Activated CD8-positive, alpha-beta memory T cell treated with anti-CD3 and anti-CD28 coated beads, Interleukin-2, amount 10 ng/mL, durations not matched to agents 7 days and 5 days (primary cell): ENCODE results near the gene ZFP36. TPM values are rescaled to one million over a fixed set of nuclear protein-coding genes. Genes with fewer than 3 reads are reported as not detected.

ENCODE experiments used
- ATAC-seq: fragments of 150-1000 bp; cut with Tn5 transposase; one replicate; pipeline ENCODE4 v1.10.0; 2021; ENCODE audit warnings: moderate library complexity
- CTCF ChIA-PET: fragments of 350-600 bp; sonication (Branson Sonifier 250); formaldehyde crosslinking; loops from one replicate; lab custom pipeline; 2021; ENCODE audit warnings: antibody characterized with exemption; lab: Charles Lee
- DNase-seq: peaks from one replicate; pipeline ENCODE4 v3.0.0-alpha.2; 2020
- H3K27ac Mint-ChIP-seq: one replicate; pipeline ENCODE4 v1.8.0; 2021; ENCODE audit warnings: mild to moderate bottlenecking, mixed read lengths
- H3K27me3 Mint-ChIP-seq: one replicate; pipeline ENCODE4 v1.8.0; 2021; ENCODE audit warnings: mixed read lengths
- H3K36me3 Mint-ChIP-seq: one replicate; pipeline ENCODE4 v1.8.0; 2021; ENCODE audit warnings: mild to moderate bottlenecking, mixed read lengths
- H3K4me1 Mint-ChIP-seq: one replicate; pipeline ENCODE4 v1.8.0; 2021; ENCODE audit warnings: mixed read lengths
- H3K4me3 Mint-ChIP-seq: one replicate; pipeline ENCODE4 v1.8.0; 2021; ENCODE audit warnings: mild to moderate bottlenecking, moderate library complexity, mixed read lengths
- H3K9me3 Mint-ChIP-seq: one replicate; pipeline ENCODE4 v1.8.0; 2022; ENCODE audit warnings: low read depth, mixed read lengths
- total RNA-seq, 2 experiments: library from RNA; stranded (reverse); gene quantifications; one replicate each; pipeline ENCODE4 v1.2.3, GENCODE V29; 2021

Gene ZFP36
- total RNA-seq, 2 experiments from 2014 or later: 45.1 to 107 TPM

- peak; percentile 98 for DNase-seq
- peaks cover 28% of the 10 kb centered on the region for H3K36me3 Mint-ChIP-seq
These were observed 5.6 kb downstream of the ZFP36 start, which contains the start of gene PLEKHG2 for GRCh38 chr19:39412100-39412866. Gene PLEKHG2, plus strand, starts transcription at chr19:39412669. Its CDS starts 1,418 bp downstream, at chr19:39414087.

DNA sequence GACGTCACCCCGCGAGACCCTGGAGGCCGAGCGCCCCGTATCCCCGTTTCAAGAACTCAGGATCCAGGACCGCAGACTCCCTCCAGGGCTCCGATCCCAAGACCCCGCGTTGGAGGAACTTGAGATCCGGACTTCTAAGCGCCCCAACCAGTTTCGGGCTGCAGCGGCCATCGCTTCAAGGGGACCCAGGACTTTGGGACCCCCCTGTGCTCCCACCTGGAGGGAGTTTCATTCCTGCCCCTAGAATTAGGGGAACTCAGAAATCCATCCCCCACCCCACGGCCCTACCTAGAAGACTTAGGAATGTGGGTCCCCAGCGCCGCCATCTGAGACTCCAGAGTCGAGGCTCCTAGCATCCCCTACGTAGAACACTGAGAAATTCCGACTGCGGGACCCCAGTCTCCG is 6.2 kb downstream of the ZFP36 start:
- Mint-ChIP-seq H3K36me3 (peaks cover 26% of the 10 kb centered on the region), H3K9me3 (no peaks in the 10 kb centered on the region), H3K4me3 (peak overlapping the region; percentile 84), H3K27me3 (no peaks in the 10 kb centered on the region), H3K27ac (peak overlapping the region; percentile 87), H3K4me1 (peaks cover 41% of the 10 kb centered on the region)
- CTCF ChIA-PET: interaction anchor here (0.5 to 2.3 kb wide), 10 partner anchors 11 to 293 kb away, joined by 4 to 152 read pairs (median 9); partner anchors contain the start of genes EID2B, MED29, PAF1 and RPS16
- DNase-seq: no peak
- ATAC-seq: no peak

More at GRCh38 chr19:39412100-39412866, 5.6 kb downstream of the ZFP36 start, which contains the start of gene PLEKHG2:
- Mint-ChIP-seq H3K27ac (peak within 1 kb of the TSS; percentile 87), H3K4me1 (peaks cover 41% of the 10 kb centered on the region), H3K4me3 (peak within 1 kb of the TSS; percentile 84), H3K27me3 (no peaks in the 10 kb centered on the region), H3K9me3 (no peaks in the 10 kb centered on the region)
- CTCF ChIA-PET: interaction anchor here (0.5 to 2.3 kb wide), 23 partner anchors 9 to 302 kb away, joined by 3 to 152 read pairs (median 5); partner anchors contain the start of genes EID2B, GMFG, MED29 and PAF1
- peak; percentile 66 for ATAC-seq

DNA sequence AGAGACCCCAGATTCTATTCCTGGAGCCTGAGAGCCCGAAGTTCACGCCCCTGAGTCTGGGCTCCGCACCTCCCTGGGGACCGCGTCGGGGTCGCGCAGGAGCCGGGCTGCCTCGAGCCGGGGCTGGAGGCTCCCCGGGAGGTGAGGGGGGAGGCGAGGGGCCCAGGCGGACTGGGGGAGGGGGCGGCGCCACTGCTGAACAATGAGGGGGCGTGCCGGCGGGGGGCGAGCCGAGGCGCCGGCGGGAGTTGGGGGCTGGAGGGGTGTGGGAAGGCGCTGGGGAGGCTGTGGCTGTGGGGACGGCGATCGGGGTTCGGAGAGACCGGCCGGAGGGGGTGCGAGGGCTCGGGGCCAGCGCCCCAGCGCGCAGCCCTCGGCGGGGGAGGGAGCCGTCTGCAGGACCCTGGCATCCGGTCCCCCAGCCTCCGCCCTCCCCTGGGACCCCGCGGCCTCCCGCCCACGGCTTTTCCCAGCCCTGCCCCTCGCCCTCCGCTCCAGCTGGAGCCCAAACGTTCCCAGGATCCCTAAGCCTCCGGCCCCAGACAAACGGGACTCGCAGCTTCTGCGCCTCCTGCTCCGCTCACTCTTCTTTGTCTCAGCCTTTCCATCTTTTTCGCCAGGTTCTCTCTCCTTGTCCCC is 6.7 kb downstream of the ZFP36 start:
- ATAC-seq: no peak
- no peaks in the 10 kb centered on the region for H3K9me3 Mint-ChIP-seq
- H3K27me3 Mint-ChIP-seq: no peaks in the 10 kb centered on the region
- peak overlapping the region; percentile 87 for H3K27ac Mint-ChIP-seq
- H3K36me3 Mint-ChIP-seq: peaks cover 22% of the 10 kb centered on the region
- peak overlapping the region; percentile 84 for H3K4me3 Mint-ChIP-seq
- H3K4me1 Mint-ChIP-seq: peaks cover 41% of the 10 kb centered on the region
- CTCF ChIA-PET: interaction anchor here (1.1 to 1.9 kb wide), 5 partner anchors 13 to 304 kb away, joined by 3 to 9 read pairs (median 5); partner anchors contain the start of gene RPS16
- DNase-seq: no peak

DNA sequence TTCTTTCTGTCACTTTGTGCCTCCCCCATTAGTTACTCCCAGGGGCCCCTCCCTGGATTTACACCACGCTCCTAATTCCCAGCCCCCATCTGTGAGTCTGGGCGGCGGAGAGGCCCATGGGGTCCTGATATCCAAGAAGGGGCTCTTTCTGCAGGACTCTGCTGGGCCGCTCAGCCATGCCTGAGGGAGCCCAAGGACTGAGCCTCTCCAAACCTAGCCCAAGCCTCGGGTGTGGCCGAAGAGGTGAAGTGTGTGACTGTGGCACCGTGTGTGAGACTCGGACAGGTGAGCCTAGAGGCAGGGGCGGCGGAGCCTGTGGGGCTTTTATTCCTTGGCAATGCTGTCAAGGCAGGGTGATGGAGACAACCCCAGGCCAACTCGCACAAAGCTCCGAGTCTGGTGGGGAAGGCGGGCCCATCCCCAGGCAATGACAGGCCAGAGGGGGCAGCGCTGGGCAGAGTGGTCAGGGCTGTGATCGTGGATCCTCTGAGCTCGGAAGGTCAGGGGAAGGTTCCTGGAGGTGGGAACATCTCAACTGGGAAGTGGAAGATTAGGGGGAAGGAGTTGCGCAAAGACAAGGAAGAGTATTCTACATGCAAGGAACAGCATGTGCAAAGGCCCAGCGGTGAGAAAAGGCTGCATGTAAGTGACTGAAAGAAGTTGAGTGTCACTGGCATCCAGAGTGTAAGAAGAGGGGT is 7.4 kb downstream of the ZFP36 start:
- no peaks in the 10 kb centered on the region for H3K27me3 Mint-ChIP-seq
- peak overlapping the region; percentile 84 for H3K4me3 Mint-ChIP-seq
- ATAC-seq (no peak), DNase-seq (no peak)
- peak overlapping the region; percentile 78 for H3K27ac Mint-ChIP-seq
- peaks cover 39% of the 10 kb centered on the region for H3K4me1 Mint-ChIP-seq
- no peaks in the 10 kb centered on the region for H3K9me3 Mint-ChIP-seq
- CTCF ChIA-PET: interaction anchor here (0.9 to 1.9 kb wide), 7 partner anchors 12 to 305 kb away, joined by 3 to 9 read pairs (median 4); partner anchors contain the start of gene RPS16
- H3K36me3 Mint-ChIP-seq: peaks cover 16% of the 10 kb centered on the region

DNA sequence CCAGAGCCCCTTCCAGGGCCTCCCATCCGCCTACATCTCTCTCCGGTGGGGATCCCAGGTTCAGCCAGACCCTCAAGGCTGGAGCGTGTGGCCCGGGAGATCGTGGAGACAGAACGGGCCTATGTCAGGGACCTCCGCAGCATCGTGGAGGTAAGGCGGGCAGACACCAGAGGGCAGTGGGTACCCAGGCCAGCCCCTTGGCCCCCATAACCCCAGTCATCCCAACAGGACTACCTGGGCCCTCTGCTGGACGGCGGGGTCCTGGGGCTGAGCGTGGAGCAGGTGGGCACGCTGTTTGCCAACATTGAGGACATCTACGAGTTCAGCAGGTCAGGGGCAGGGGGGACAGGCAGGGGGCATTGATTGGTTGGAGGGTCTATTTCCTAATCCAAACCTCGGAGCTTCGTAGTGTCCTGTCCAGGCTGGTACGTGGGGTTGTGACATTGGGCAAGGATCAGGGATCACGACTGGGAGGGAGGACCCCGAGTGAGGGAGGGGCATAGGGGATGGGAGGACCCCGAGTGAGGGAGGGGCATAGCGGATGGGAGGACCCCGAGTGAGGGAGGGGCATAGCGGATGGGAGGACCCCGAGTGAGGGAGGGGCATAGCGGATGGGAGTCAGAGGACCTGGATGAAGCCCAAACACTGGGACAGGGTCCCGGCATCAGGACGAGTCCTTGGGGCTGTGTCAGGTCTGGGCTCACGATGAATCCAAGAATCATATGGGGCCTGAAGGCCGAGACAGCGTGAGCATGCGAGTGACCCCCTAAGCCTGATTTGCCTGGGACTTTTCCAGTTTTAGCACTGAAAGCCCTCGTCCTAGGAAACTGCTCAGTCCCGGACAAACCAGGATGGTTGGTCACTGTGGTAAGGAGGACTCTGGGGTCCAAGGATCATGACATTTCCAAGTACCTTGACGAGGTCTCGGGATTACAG is 8.7 kb downstream of the ZFP36 start:
- Mint-ChIP-seq H3K36me3 (peaks cover 13% of the 10 kb centered on the region), H3K4me1 (peaks cover 34% of the 10 kb centered on the region), H3K27ac (no peak overlapping the region), H3K9me3 (no peaks in the 10 kb centered on the region), H3K4me3 (no peak overlapping the region), H3K27me3 (no peaks in the 10 kb centered on the region)
- CTCF ChIA-PET: interaction anchor here (0.6 to 1.9 kb wide), 3 partner anchors 11 to 31 kb away, joined by 3 to 9 read pairs (median 3); no protein-coding TSS in a partner anchor
- no peak for DNase-seq
- no peak for ATAC-seq

- no peaks in the 10 kb centered on the region for H3K27me3 Mint-ChIP-seq
- H3K27ac Mint-ChIP-seq: no peak overlapping the region
- CTCF ChIA-PET: interaction anchor here (0.6 to 0.8 kb wide), 3 partner anchors 10 to 58 kb away, joined by 3 to 6 read pairs (median 3); no protein-coding TSS in a partner anchor
- H3K4me1 Mint-ChIP-seq: peaks cover 23% of the 10 kb centered on the region
- no peak for ATAC-seq
- no peak overlapping the region for H3K4me3 Mint-ChIP-seq
- H3K9me3 Mint-ChIP-seq: no peaks in the 10 kb centered on the region
- H3K36me3 Mint-ChIP-seq: peaks cover 8% of the 10 kb centered on the region
- no peak for DNase-seq
These were observed 9.8 kb downstream of the ZFP36 start for GRCh38 chr19:39416152-39417120.

DNA sequence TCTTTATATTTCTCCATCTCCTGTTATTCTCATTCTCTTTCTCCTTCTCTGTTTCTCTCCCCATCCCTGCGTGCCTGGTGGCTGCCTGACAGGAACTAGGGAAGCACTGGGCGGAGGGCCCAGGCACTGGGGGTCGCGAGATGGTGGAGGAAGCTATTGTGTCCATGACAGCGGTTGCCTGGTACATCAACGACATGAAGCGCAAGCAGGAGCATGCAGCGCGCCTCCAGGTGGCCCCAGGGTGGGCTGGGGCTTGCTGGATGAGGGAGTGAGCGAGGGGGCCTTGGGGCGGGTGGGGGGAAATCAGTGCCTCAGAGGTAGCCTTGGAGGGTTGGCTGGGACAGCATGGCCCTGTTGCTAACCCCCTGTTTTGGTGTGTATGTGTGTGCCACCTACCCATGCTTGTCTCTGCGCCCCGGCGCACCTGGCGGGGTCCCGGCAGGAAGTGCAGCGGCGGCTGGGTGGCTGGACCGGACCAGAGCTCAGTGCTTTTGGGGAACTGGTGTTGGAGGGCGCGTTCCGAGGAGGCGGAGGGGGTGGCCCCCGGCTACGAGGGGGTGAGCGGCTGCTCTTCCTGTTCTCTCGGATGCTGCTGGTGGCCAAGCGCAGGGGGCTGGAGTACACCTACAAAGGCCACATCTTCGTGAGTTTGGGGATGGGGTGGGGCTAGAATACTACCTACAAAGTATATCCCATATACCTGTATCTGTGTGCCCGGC is 11.0 kb downstream of the ZFP36 start:
- ATAC-seq (no peak), DNase-seq (no peak)
- Mint-ChIP-seq H3K36me3 (peaks cover 10% of the 10 kb centered on the region), H3K9me3 (no peaks in the 10 kb centered on the region), H3K27me3 (no peaks in the 10 kb centered on the region), H3K4me1 (peaks cover 17% of the 10 kb centered on the region), H3K4me3 (no peak overlapping the region), H3K27ac (no peak overlapping the region)
- CTCF ChIA-PET: interaction anchor here (1.2 kb wide), 1 partner anchor 20 kb away, joined by 4 read pairs; no protein-coding TSS in a partner anchor

- Mint-ChIP-seq H3K9me3 (no peaks in the 10 kb centered on the region), H3K36me3 (peaks cover 14% of the 10 kb centered on the region), H3K4me3 (no peak overlapping the region), H3K27ac (no peak overlapping the region), H3K27me3 (no peaks in the 10 kb centered on the region), H3K4me1 (peaks cover 12% of the 10 kb centered on the region)
- CTCF ChIA-PET: interaction anchor here (1.5 kb wide), 1 partner anchor 15 kb away, joined by 3 read pairs; no protein-coding TSS in a partner anchor
- DNase-seq (no peak), ATAC-seq (no peak)
These were observed 12.4 kb downstream of the ZFP36 start for GRCh38 chr19:39419003-39419402.

- H3K36me3 Mint-ChIP-seq: peaks cover 9% of the 10 kb centered on the region
- ATAC-seq (no peak), DNase-seq (no peak)
- H3K4me1 Mint-ChIP-seq: no peaks in the 10 kb centered on the region
- CTCF ChIA-PET: interaction anchor here (1.0 to 2.1 kb wide), 2 partner anchors 9 to 23 kb away, joined by 3 to 7 read pairs; partner anchors contain the start of gene PLEKHG2
- H3K4me3 Mint-ChIP-seq: no peak overlapping the region
- no peaks in the 10 kb centered on the region for H3K9me3 Mint-ChIP-seq
- no peak overlapping the region for H3K27ac Mint-ChIP-seq
- H3K27me3 Mint-ChIP-seq: no peaks in the 10 kb centered on the region
These were observed 14.1 kb downstream of the ZFP36 start for GRCh38 chr19:39420769-39421168.

GRCh38 chr19:39422020-39422419 is 15.4 kb downstream of the ZFP36 start:
- H3K9me3 Mint-ChIP-seq: no peaks in the 10 kb centered on the region
- no peak overlapping the region for H3K27ac Mint-ChIP-seq
- CTCF ChIA-PET: interaction anchor here (0.6 to 2.1 kb wide), 2 partner anchors 10 to 21 kb away, joined by 3 to 7 read pairs; partner anchors contain the start of gene PLEKHG2
- peaks cover 9% of the 10 kb centered on the region for H3K36me3 Mint-ChIP-seq
- no peak for ATAC-seq
- no peak overlapping the region for H3K4me3 Mint-ChIP-seq
- DNase-seq: no peak
- H3K4me1 Mint-ChIP-seq: no peaks in the 10 kb centered on the region
- no peaks in the 10 kb centered on the region for H3K27me3 Mint-ChIP-seq
